H1 (cell line): ENCODE data around the gene CD84. TPM values are rescaled to one million over a fixed set of nuclear protein-coding genes. Genes with fewer than 3 reads are reported as not detected.
"Not testable (repeated sequence)": the region's sequence is repeated elsewhere in the genome, so short reads cannot be mapped to it uniquely, and the experiment has no call there.

Experiments used
- CTCF ChIA-PET: fragments of 300-600 bp; sonication (Branson Sonifier 250); formaldehyde crosslinking; loops from one replicate; lab custom pipeline; 2021; ENCODE audit not compliant: partially characterized antibody; lab: Charles Lee
- POLR2A ChIA-PET: fragments of 300-600 bp; sonication (Branson Sonifier 250); formaldehyde crosslinking; loops from one replicate; lab custom pipeline; 2021; ENCODE audit warnings: inconsistent platforms; ENCODE audit not compliant: partially characterized antibody; lab: Charles Lee
- DNase-seq, 2 experiments: peaks; one replicate each; pipeline versions ENCODE4 v3.0.0 to v3.0.0-alpha.2; 2010 to 2022; ENCODE audit warnings: low spot score in 2 of 2, low read depth in 1 of 2, mixed read lengths in 1 of 2
- FAIRE-seq: peaks from 2 replicates; lab custom pipeline; 2011; peaks lifted over from hg19 to GRCh38; lab: Jason Lieb, UNC
- H2AFZ ChIP-seq: 2 replicates; pipeline ENCODE4 v1.8.1; 2012; ENCODE audit warnings: low read length, inconsistent platforms
- H2AK5ac ChIP-seq: 2 replicates; pipeline ENCODE4 v1.6.1; 2013; ENCODE audit warnings: low read depth, low read length
- H2BK120ac ChIP-seq: replicated peaks from 2 replicates; pipeline ENCODE3; 2013; ENCODE audit warnings: low read depth, low read length, inconsistent platforms
- H2BK12ac ChIP-seq: 2 replicates; pipeline ENCODE4 v1.6.1; 2013; ENCODE audit warnings: low read depth, low read length
- H2BK15ac ChIP-seq: 2 replicates; pipeline ENCODE4 v1.6.1; 2013; ENCODE audit warnings: low read length
- H2BK20ac ChIP-seq: 2 replicates; pipeline ENCODE4 v1.6.1; 2013; ENCODE audit warnings: low read length
- H2BK5ac ChIP-seq: 2 replicates; pipeline ENCODE4 v1.6.1; 2013; ENCODE audit warnings: low read depth, low read length
- H3K14ac ChIP-seq: 2 replicates; pipeline ENCODE4 v1.6.1; 2013; ENCODE audit warnings: inconsistent platforms; ENCODE audit not compliant: insufficient read length
- H3K18ac ChIP-seq: 2 replicates; pipeline ENCODE4 v1.6.1; 2013; ENCODE audit warnings: low read length; ENCODE audit errors: extremely low read depth
- H3K23ac ChIP-seq: 2 replicates; pipeline ENCODE4 v1.6.1; 2013; ENCODE audit warnings: inconsistent platforms; ENCODE audit not compliant: insufficient read length
- H3K23me2 ChIP-seq: 2 replicates; pipeline ENCODE4 v1.6.1; 2013; ENCODE audit warnings: low read depth, low read length
- H3K27ac ChIP-seq: 2 replicates; pipeline ENCODE4 v1.6.1; 2011; ENCODE audit warnings: low read depth, low read length, inconsistent platforms
- H3K27me3 ChIP-seq, 4 experiments: replicated peaks in 1 of 4; 1 replicate in 1 of 4; 2 replicates in 3 of 4; pipeline versions ENCODE4 v1.6.1 to v1.8.1; 2011 to 2013; ENCODE audit warnings: low read length in 3 of 4, mild to moderate bottlenecking in 3 of 4, inconsistent platforms in 2 of 4, mixed read lengths in 2 of 4, moderate library complexity in 1 of 4; ENCODE audit not compliant: control insufficient read depth in 3 of 4, insufficient read depth in 3 of 4; ENCODE audit errors: extremely low read depth in 1 of 4
- H3K36me3 ChIP-seq, 4 experiments: 2 replicates each; pipeline versions ENCODE4 v1.6.1 to v1.8.1; 2011 to 2013; ENCODE audit warnings: mild to moderate bottlenecking in 4 of 4, low read length in 3 of 4, moderate library complexity in 2 of 4, control low read depth in 1 of 4, inconsistent platforms in 1 of 4; ENCODE audit not compliant: insufficient read depth in 4 of 4, control insufficient read depth in 2 of 4
- H3K4ac ChIP-seq: replicated peaks from 2 replicates; pipeline ENCODE3; 2013; ENCODE audit warnings: low read length, low read depth, mixed read lengths, inconsistent platforms; ENCODE audit not compliant: insufficient read length
- H3K4me1 ChIP-seq, 4 experiments: replicated peaks in 1 of 4; 1 replicate in 1 of 4; 2 replicates in 3 of 4; pipeline versions ENCODE4 v1.6.1 to v1.8.1; 2011 to 2013; ENCODE audit warnings: low read length in 3 of 4, inconsistent platforms in 2 of 4, mixed read lengths in 1 of 4; ENCODE audit not compliant: insufficient read depth in 4 of 4, control insufficient read depth in 3 of 4
- H3K4me2 ChIP-seq, 2 experiments: 2 replicates each; pipeline versions ENCODE4 v1.6.1 to v1.8.1; 2011 to 2013; ENCODE audit warnings: low read depth in 2 of 2, low read length in 2 of 2, control low read depth in 1 of 2, inconsistent platforms in 1 of 2, mild to moderate bottlenecking in 1 of 2; ENCODE audit not compliant: insufficient read depth in 1 of 2
- H3K4me3 ChIP-seq, 4 experiments: fragments of 200-600, 300-600 bp in 1 of 4; sonication (generic), shearing (Covaris generic), sonication (Bioruptor Twin) in 1 of 4; 2 replicates each; pipeline versions ENCODE4 v1.5.1 to v1.8.1; 2011 to 2016; ENCODE audit warnings: low read length in 4 of 4, low read depth in 3 of 4, control low read depth in 2 of 4, inconsistent platforms in 2 of 4, mild to moderate bottlenecking in 2 of 4, mixed read lengths in 1 of 4, moderate library complexity in 1 of 4; ENCODE audit not compliant: insufficient read depth in 2 of 4; ENCODE audit errors: extremely low read depth in 1 of 4
- H3K56ac ChIP-seq: replicated peaks from 2 replicates; pipeline ENCODE3; 2013; ENCODE audit warnings: low read depth, mild to moderate bottlenecking, mixed read lengths, low read length, inconsistent platforms; ENCODE audit not compliant: insufficient read length
- H3K79me1 ChIP-seq: 2 replicates; pipeline ENCODE4 v1.6.1; 2013; ENCODE audit warnings: low read depth, low read length, control low read depth
- H3K79me2 ChIP-seq, 2 experiments: 2 replicates each; pipeline versions ENCODE4 v1.6.1 to v1.8.1; 2012 to 2013; ENCODE audit warnings: low read length in 2 of 2, mild to moderate bottlenecking in 2 of 2, inconsistent platforms in 1 of 2; ENCODE audit not compliant: insufficient read depth in 2 of 2, control insufficient read depth in 1 of 2
- H3K9ac ChIP-seq, 4 experiments: replicated peaks in 1 of 4; 1 replicate in 1 of 4; 2 replicates in 3 of 4; pipeline versions ENCODE4 v1.6.1 to v1.8.1; 2011 to 2013; ENCODE audit warnings: low read depth in 3 of 4, low read length in 3 of 4, control low read depth in 2 of 4, mild to moderate bottlenecking in 2 of 4, moderate library complexity in 2 of 4, inconsistent platforms in 1 of 4; ENCODE audit errors: extremely low read depth in 1 of 4
- H3K9me3 ChIP-seq, 2 experiments: 2 replicates each; pipeline versions ENCODE4 v1.6.1 to v1.8.1; 2012 to 2013; ENCODE audit warnings: mild to moderate bottlenecking in 2 of 2, moderate library complexity in 2 of 2, control low read depth in 1 of 2, inconsistent platforms in 1 of 2, low read depth in 1 of 2, low read length in 1 of 2, mixed read lengths in 1 of 2; ENCODE audit not compliant: insufficient read depth in 2 of 2
- H4K20me1 ChIP-seq, 2 experiments: replicated peaks in 1 of 2; 2 replicates each; pipeline versions ENCODE3 to v1.8.1; 2011 to 2013; ENCODE audit warnings: inconsistent platforms in 2 of 2, low read length in 2 of 2, mild to moderate bottlenecking in 1 of 2; ENCODE audit not compliant: insufficient read depth in 2 of 2, control insufficient read depth in 1 of 2
- H4K5ac ChIP-seq: 2 replicates; pipeline ENCODE4 v1.6.1; 2013; ENCODE audit warnings: low read length, low read depth, mixed read lengths, inconsistent platforms; ENCODE audit not compliant: insufficient read length
- H4K8ac ChIP-seq: 2 replicates; pipeline ENCODE4 v1.8.0; 2013; ENCODE audit warnings: mild to moderate bottlenecking, moderate library complexity, low read length, inconsistent platforms; ENCODE audit not compliant: insufficient read depth; ENCODE audit errors: extremely low read depth
- H4K91ac ChIP-seq: replicated peaks from 2 replicates; pipeline ENCODE3; 2013; ENCODE audit warnings: low read length, mixed read lengths, inconsistent platforms; ENCODE audit not compliant: insufficient read length
- BRCA1 ChIP-seq: IDR thresholded peaks from 2 replicates; pipeline ENCODE4 v1.6.1; 2012; ENCODE audit warnings: low read depth, low read length, improper control_type of control experiment
- EGR1 ChIP-seq: IDR thresholded peaks from 2 replicates; pipeline ENCODE4 v1.6.1; 2011; ENCODE audit warnings: low read depth, low read length, borderline replicate concordance
- KDM4A ChIP-seq: IDR thresholded peaks from one replicate; pipeline ENCODE4 v1.7.1; 2012; ENCODE audit warnings: low read depth, mild to moderate bottlenecking, moderate library complexity, low read length, inconsistent platforms; ENCODE audit not compliant: severe bottlenecking
- NANOG ChIP-seq: IDR thresholded peaks from 2 replicates; pipeline ENCODE4 v1.6.1; 2011; ENCODE audit warnings: low read length, low read depth, mild to moderate bottlenecking, inconsistent platforms; ENCODE audit not compliant: insufficient read depth, poor library complexity, severe bottlenecking
- RAD21 ChIP-seq, 2 experiments: IDR thresholded peaks in 1 of 2; conservative IDR thresholded peaks in 1 of 2; 2 replicates each; pipeline ENCODE4 v1.6.1; 2011; ENCODE audit warnings: low read depth in 2 of 2, low read length in 2 of 2, improper control_type of control experiment in 1 of 2, inconsistent platforms in 1 of 2, mild to moderate bottlenecking in 1 of 2, moderate library complexity in 1 of 2
- SRF ChIP-seq: IDR thresholded peaks from 2 replicates; pipeline ENCODE4 v1.6.1; 2011; ENCODE audit warnings: mild to moderate bottlenecking, low read depth, low read length, moderate library complexity
- TAF7 ChIP-seq: optimal IDR thresholded peaks from 2 replicates; pipeline ENCODE3; 2011; ENCODE audit warnings: low read depth, mild to moderate bottlenecking, inconsistent platforms, low read length, moderate library complexity, borderline replicate concordance
- WGBS, 2 experiments: shearing (Covaris generic) in 1 of 2; methylation state at CpG; one replicate each; pipeline versions ENCODE4 v1.1.6 to v1.1.7; 2013 to 2015; ENCODE audit warnings: low lambda C conversion rate in 2 of 2, mixed read lengths in 2 of 2, inconsistent platforms in 1 of 2, low coverage in 1 of 2, missing lambda C conversion rate in 1 of 2; ENCODE audit not compliant: insufficient replicate concordance in 2 of 2, insufficient coverage in 1 of 2, insufficient read length in 1 of 2; ENCODE audit errors: extremely low coverage in 1 of 2, missing lambda C conversion rate in 1 of 2; 5-methylcytosine and 5-hydroxymethylcytosine counted together
- polyA plus RNA-seq, 7 experiments: library from polyadenylated mRNA; depleted of rRNA in 3 of 7; stranded (reverse) in 5 of 7; unstranded in 2 of 7; fragments of >200 nt in 5 of 7; fragments of 200-250 nt in 2 of 7; gene quantifications; 1 replicate in 5 of 7; 2 replicates in 1 of 7; 4 replicates in 1 of 7; pipeline versions ENCODE4 v1.2.1 to v1.2.3, GENCODE V29; 2011 to 2013; ENCODE audit warnings: missing spikeins in 2 of 7, mixed read lengths in 2 of 7
- total RNA-seq: library from RNA; stranded (reverse); fragmentation: NEBNext Ultra II Directional; extraction: Animal tissue kit (Norgen Biotek cat#: 25700); gene quantifications from 2 replicates; pipeline ENCODE4 v1.2.1, GENCODE V29; 2021
- TF ChIP-seq, protein P1 (sequence below): IDR thresholded peaks from 2 replicates; pipeline ENCODE4 v1.6.1; 2012; ENCODE audit warnings: low read length, inconsistent platforms

The CD84 gene
- total and polyA plus RNA-seq, 2 of the 8 experiments (the other 6 are each of a cell fraction or from before 2014, with no cell fraction given), result not detected

DNA sequence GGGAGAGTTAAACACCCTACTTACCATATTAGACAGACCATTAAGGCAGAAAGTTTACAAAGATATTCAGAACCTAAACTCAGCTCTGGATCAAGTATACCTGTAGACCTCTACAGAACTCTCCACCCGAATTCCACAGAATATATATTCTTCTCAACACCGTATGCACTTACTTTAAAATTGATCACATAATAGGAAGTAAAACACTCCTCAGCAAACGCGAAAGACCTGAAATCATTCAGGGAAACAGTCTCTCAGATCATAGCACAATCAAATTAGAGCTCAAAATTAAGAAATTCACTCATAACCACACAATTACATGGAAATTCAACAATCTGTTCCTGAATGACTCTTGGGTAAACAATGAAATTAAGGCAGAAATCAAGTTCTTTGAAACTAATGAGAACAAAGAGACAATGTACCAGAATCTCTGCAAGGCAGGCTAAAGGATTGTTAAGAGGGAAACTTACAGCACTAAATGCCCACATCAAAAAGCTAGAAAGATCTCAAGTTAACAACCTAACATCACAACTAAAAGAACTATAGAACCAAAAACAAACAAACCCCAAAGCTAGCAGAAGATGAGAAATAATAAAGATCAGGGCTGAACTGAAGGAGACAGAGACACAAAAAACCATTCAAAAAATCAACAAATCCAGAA is 19.1 kb downstream of the CD84 start (continued):
- TF ChIP-seq NANOG (no peak), KDM4A (no peak), BRCA1 (no peak), RAD21 (IDR thresholded peaks at IDR 0.05 in 1 of 2, conservative IDR thresholded peaks at IDR 0.05 in 1 of 2; ENCODE audit: low read depth in 2 of 2, low read length in 2 of 2) (no peak), TAF7 (no peak), EGR1 (no peak), SRF (no peak)
- TF ChIP-seq, protein P1, sequence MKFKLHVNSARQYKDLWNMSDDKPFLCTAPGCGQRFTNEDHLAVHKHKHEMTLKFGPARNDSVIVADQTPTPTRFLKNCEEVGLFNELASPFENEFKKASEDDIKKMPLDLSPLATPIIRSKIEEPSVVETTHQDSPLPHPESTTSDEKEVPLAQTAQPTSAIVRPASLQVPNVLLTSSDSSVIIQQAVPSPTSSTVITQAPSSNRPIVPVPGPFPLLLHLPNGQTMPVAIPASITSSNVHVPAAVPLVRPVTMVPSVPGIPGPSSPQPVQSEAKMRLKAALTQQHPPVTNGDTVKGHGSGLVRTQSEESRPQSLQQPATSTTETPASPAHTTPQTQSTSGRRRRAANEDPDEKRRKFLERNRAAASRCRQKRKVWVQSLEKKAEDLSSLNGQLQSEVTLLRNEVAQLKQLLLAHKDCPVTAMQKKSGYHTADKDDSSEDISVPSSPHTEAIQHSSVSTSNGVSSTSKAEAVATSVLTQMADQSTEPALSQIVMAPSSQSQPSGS, result no peak

DNA sequence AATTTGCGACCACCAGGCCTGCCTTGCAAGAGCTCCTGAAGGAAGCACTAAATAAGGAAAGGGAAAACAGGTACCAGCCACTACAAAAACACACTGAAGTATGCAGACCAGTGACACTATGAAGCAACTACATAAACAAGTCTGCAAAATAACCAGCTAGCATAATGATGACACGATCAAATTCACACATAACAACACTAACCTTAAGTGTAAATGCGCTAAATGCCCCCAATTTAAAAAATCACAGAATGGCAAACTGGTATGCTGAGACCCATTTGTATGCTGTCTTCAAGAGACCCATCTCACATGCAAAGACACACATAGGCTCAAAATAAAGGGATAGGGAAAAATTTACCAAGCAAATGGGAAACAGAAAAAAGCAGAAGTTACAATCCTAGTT is 19.9 kb downstream of the CD84 start:
- H2BK120ac ChIP-seq, H3K4me3 ChIP-seq, H3K79me2 ChIP-seq, H3K27ac ChIP-seq, DNase-seq, H3K18ac ChIP-seq, H4K20me1 ChIP-seq, H3K4ac ChIP-seq, H3K14ac ChIP-seq, H2AK5ac ChIP-seq, H4K5ac ChIP-seq, H3K9me3 ChIP-seq, H3K23me2 ChIP-seq, H3K4me1 ChIP-seq, H2BK20ac ChIP-seq, H4K8ac ChIP-seq, H3K23ac ChIP-seq, H2BK5ac ChIP-seq, H4K91ac ChIP-seq, FAIRE-seq, H3K79me1 ChIP-seq, H3K4me2 ChIP-seq, H3K9ac ChIP-seq, H2AFZ ChIP-seq, H2BK15ac ChIP-seq, H3K27me3 ChIP-seq, H3K36me3 ChIP-seq, POLR2A ChIA-PET, H2BK12ac ChIP-seq, H3K56ac ChIP-seq: not testable (repeated sequence)
- CTCF ChIA-PET, result interaction anchor here (1.0 to 1.8 kb wide), 2 partner anchors 47 to 48 kb away, joined by 4 to 6 read pairs; no protein-coding TSS in a partner anchor
- 79% methylated on average over 3 of the region's 3 CpGs; no CpG with 5 or more reads in 1 of the 2 experiments for WGBS, 2 experiments
